ENCODE data around the gene UBFD1.
"Not testable (repeated sequence)": the region's sequence is repeated elsewhere in the genome, so short reads cannot be mapped to it uniquely, and the experiment has no call there.

Gene UBFD1

DNA sequence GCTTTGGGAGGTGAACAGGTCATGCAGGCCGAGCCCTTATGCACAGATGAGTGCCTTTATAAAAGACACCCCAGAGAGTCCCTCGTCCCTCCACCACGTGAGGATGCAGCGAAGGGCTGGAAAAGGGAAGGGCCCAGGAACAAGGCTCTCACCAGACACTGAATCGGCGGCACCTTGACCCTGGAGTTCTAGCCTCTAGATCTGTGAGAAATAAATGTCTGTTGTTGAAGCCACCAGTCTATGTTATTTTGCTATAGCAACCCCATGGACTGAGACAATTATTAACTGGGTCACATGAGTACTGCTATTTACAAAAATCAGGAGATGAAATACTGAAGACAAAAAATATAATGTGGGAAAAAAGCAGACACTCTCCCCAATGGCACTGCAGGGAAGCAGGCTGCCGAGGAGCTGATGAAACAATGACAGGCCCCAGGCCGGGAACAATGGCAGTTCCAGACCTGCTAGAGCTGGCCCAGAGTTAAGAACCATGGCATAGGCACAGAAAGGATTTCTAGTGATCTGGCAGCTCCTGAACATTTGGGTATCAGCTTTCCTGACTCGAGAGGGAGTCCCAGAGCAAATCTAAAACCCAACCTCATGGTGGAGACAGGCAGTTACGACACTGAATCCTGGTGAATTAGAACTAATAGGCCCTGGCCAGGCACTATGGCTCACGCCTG is 29.4 kb upstream of the UBFD1 start:
- no peak for DNase-seq

- DNase-seq = no peak
Observed at GRCh38 chr16:23528644-23529310, 28.8 kb upstream of the UBFD1 start.

DNA sequence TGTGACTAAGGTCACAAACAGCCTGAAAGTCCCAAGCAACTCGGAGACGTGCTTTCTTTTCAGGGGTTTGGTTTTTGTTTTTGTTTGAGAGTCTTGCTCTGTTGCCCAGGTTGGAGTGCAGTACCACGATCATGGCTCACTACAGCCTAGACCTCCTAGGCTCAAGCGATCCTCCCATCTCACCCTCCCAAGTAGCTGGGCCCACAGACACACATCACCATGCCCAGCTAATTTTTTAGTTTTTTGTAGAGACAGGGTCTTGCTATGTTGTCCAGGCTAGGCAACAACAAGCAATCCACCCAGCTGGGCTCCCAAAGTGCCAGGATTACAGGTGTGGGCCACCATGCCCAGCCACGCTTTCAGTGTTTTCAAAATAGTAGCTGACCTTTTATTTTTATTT is 27.5 kb upstream of the UBFD1 start:
- DNase-seq = no peak

- no peak for DNase-seq
Observed at GRCh38 chr16:23532448-23532847, 25.1 kb upstream of the UBFD1 start.

DNA sequence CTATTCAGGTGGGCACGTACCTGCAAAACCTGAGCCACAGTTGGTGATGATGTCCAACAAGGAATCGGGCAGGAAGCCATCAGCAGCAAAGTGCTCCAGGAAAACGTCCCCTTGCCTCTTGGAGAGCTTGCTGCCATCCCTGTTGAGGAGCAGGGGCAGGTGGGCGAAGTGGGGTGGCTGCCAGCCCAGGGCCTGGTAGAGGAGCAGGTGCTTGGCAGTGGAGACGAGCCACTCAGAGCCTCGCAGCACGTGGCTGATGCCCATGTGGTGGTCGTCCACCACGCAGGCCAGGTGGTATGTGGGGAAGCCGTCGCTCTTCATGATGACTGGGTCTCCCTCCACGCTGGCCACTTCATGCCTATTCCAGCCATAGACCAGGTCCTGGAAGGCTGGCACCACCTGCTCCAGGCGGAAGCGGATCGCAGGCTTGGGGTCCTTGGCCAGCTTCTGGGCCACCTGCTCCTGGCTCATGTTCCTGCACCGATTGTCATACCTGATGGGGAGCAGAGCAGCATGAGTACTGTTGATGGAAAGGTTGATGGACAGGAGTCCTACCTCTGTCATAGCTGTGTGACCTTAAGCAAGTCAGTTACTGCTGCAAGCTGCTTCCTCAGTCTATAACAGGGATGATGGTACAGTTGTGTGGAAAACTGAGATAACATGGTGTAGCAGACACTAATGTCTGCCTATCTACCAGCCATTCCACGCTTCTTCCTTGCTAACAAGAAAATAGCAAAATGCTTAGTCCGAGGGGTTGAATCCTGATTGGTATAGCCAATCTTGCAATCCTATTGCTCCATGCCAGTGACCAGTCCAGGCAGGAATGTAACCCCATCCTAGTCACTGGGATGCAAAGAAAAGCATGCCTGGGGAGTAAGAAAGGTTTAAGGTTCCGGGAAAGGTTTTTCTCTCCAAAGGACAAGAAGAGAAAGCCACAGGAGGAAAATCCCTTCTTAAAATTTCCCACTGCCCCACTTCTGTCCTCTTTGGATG is 22.4 kb upstream of the UBFD1 start:
- DNase-seq = no peak

DNA sequence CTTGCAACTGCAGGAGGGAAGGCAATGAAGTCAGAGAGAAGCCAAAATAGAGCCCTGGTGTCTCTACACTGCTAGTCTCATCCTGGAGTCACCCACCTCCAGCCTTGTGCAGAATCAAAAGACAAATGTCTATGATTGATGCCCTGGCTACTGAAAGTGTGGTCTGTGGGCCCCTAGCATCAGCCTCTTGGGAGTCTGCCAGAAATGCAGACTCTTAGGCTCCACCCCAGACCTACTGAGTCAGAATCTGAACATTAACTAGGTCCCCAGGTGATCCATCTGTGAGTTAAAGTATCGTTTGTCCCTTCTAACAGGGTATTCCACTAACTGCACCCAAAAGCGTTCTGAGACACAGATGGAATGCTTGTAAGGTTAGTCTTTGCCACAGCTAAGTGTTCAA is 21.6 kb upstream of the UBFD1 start:
- no peak for DNase-seq

- no peak for DNase-seq
Observed at GRCh38 chr16:23537390-23537789, 20.1 kb upstream of the UBFD1 start.

DNA sequence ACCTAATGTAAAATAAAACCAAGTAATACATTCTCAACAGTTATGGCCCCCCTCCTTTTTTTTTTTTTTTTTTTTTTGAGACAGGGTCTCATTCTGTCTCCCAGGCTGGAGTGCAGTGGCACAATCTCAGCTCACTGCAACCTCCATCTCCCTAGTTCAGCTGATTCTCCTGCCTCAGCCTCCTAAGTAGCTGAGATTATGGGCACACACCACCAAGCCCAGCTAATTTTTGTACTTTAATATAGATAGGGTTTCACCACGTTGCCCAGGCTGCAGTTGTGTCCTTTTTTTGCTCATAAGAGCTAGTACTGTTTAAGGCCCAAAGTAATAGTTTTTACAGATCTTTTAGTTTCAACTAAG is 18.6 kb upstream of the UBFD1 start:
- no peak for DNase-seq

DNA sequence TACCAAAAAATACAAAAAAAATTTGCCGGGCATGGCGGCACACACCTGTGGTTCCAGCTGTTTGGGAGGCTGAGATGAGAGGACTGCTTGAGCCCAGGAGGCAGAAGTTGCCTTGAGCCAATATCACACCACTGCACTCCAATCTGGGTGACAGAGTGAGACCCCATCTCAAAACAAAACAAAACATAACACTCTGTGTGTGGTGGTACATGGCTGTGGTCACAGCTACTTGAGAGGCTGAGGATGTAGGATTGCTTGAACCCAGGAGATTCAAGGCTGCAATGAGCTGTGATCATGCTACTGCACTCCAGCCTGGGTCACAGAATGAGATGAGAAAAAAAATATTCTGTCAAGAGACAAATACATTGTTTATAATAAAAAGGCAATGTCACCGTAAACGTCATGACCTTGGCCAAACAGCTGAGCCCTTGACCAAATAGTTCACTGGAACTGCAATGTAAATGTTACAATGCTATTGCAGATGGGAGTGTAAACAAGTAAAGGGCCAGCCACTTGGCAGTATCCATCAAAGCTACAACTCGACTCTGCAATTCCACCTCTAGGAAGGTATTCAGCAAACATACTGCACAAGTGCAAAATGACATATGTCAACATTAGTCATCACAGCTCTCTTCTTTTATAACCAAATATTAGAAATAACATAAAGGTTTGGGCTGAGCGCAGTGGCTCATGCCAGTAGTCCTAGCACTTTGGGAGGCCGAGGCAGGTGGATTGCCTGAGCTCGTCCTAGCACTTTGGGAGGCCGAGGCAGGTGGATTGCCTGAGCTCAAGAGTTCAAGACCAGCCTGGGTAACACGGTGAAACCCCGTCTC is 17.3 kb upstream of the UBFD1 start:
- DNase-seq = no peak

DNA sequence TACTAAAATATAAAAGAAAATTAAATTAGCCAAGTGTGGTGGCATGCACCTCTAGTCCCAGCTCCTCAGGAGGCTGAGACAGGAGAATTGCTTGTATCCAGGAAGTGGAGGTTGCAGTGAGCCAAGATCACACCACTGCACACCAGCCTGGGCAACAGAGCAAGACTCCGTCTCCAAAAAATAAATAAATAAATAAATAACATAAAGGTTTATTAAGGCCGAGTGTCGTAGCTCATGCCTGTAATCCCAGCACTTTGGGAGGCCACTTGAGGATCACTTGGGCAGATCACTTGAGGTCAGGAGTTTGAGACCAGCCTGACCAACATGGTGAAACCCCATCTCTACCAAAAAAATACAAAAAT is 16.7 kb upstream of the UBFD1 start:
- not testable (repeated sequence) for DNase-seq

- no peak for DNase-seq
Observed at GRCh38 chr16:23544436-23544835, 13.1 kb upstream of the UBFD1 start.

DNA sequence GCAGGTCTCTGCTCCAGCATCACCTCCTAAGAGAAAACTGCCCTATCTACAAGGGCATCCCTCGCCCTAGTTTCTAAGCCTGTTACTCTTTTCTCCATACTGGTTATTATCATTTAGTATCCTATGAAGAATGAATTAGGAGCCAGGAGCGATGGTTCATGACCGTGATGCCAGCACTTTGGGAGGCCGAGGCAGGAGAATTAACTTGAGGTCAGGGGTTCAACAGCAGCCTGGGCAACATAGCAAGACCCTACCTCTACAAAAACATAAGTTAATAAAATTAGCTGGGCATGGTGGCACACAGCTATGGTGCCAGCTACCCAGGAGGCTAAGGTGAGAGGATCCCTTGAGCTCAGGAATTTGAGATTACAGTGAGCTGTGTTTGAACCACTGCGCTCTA is 7.6 kb upstream of the UBFD1 start:
- no peak for DNase-seq

GRCh38 chr16:23552161-23552560 is 5.4 kb upstream of the UBFD1 start:
- DNase-seq = no peak

DNA sequence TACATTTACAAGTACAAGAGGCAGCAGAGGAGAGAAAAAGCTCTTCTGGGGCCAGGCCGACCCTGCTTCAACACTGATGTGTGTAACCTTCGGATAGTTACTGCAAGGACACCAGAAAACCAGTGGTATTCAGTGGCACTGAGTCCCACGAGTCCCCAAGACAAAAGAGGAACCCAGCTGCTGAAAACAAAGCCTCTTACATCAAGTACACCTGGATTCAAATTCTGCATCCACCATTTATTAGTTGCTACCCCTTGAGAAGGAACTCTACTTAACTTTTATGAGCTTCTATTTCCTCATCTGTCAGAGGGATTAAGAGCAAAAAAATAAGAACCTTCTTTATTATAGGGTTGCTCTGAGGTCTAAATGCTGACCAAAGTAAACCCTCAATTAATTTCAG is 3.0 kb upstream of the UBFD1 start:
- DNase-seq = no peak

- DNase-seq = no peak
Observed at GRCh38 chr16:23557779-23558702, 514 bp downstream of the UBFD1 start.

GRCh38 chr16:23561586-23561985 is 4.1 kb downstream of the UBFD1 start:
- DNase-seq = no peak

- DNase-seq = no peak
Observed at GRCh38 chr16:23562505-23562904, 5.0 kb downstream of the UBFD1 start.

DNA sequence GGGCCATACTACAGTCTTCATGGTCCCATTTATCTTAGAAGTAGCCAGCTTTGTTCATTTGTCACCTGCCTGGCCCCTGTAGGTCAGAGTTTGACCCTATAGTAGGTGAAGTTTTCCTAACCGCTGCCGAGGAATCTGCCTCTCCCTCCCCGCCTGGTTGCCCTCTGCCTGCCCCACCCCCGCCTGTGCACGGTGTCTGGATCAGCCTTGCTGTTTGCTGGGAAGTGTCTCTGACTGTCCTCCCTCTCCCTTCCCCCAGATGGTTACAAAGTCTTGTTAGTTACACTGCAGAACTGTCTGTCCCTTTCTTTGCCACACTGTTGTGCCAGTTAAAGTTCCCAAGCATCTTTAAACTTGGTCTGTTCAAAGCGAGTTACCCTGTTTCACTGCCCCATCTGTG is 5.7 kb downstream of the UBFD1 start:
- no peak for DNase-seq

GRCh38 chr16:23564575-23565363 is 7.2 kb downstream of the UBFD1 start:
- DNase-seq = no peak

GRCh38 chr16:23566724-23567123 is 9.2 kb downstream of the UBFD1 start:
- no peak for DNase-seq

DNA sequence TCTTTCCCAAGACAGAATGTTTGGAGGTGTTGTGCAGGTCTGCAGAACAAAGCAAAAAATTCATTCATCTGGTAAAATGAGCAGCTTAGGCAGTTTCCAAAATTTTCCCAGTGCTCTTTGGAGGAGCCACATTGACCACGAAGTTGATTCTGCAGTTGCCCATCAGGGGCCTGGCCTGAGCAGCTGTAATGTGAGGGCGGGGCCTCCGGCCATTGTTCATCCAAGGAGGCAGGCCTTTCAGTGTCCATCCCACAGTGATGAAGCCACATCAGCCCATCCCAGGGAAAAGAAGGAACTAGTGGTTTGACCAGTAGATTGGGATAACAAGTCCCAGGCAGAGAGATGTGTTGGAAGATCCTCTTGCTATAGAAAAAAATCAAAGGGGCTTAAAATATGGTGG is 10.1 kb downstream of the UBFD1 start:
- no peak for DNase-seq

Measured in T-helper 9 cell (primary cell).